Inferior parietal cortex (tissue), 1 donor: ENCODE data around the gene HOXC12.
A peak's percentile ranks its signal among the peaks of the same experiment; 100 is the strongest.

Experiments used
- DNase-seq: peaks from one replicate; pipeline ENCODE4 v3.0.0-alpha.2; 2016; ENCODE audit errors: extremely low spot score

Gene HOXC12

DNA sequence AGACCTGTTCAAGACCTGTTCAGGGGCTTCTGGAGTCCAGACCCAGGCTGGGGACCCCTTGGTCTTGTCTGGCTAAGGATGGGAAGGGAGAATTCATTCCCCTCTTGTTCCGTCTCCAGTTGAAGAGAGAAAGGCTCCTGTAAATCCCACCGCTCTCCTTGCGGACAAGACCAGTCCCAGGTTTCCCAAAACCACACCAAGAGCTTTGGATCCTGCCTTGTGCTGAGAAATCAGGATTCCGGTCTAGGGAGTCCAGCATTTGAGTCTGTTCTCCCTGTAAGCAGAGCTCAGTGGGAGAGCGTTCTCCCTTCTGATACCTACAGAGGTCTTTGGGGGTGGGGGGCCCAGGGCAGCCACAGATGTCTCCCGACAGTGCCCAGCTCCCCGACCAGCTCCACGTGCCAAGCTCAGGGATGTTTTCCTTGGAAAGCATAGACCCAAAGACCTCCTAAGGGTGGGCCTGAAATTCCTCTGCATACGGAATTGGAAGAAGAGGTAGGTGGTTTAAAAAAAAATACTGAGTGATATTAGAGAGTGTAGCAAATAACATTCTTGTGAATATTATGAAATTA lies 14.2 kb upstream of the HOXC12 start:
- DNase-seq: no peak

DNA sequence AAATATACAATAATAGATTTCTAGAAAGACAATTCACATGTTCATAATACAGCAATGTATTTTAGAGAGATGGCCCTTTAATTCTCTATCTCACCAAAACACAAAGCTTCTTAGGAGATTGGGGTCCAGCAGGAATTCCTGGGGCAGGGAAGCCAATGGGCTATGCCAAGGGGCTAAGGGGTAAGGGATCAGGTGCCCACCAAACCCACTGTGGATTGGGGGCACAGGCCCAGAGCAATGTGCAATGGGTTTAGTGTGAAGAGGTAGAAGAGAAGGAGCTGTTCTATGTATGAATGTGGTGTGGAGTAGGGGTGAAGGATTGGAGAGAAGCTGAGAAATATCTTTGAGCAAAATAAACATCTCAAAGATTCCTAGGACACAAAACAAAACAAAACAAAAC lies 13.5 kb upstream of the HOXC12 start:
- no peak for DNase-seq

DNA sequence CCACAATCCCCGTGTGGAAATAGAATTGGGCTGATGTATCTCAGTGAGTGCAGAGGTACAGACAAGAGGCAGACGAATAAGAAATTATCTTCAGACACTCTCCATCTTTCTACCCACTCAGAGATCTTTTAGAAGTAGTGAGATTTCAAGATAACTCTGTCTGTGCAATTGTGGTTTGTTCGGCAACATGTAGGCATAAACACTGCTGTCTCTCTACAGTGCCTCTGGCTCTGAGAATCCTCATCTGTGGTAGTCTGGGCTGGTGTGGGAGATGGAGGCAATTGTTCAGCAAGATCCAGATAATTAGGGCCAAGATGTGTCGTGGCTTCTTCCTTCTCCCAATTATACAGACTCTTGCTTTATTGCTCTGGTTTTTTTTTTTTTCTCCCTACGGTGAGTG lies 13.0 kb upstream of the HOXC12 start:
- DNase-seq: no peak

DNA sequence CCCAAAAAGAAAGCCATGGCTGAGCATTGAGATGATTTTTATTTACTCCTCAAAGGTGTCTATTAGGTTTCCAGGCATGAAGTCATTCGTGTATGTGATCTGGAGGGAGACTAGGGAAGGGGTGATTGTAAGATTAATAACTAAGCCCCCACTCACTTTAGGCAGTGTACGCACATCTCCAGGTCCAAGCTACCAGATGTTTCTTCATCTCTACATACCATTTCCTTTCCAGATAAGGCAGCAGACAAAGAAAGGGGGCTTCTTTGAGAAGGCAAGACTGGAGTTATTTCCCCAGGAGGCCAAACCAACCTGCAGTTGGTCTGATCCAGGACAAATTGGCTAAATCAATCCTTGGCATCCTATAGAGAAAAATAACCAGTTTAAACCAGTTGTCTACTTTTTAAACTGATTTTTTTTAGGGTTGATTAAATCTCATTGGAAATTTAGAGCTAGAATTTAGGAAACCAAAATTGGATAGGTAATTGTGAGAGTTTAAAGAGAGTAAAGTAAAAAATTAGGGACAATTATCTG lies 12.2 kb upstream of the HOXC12 start:
- DNase-seq: no peak

DNA sequence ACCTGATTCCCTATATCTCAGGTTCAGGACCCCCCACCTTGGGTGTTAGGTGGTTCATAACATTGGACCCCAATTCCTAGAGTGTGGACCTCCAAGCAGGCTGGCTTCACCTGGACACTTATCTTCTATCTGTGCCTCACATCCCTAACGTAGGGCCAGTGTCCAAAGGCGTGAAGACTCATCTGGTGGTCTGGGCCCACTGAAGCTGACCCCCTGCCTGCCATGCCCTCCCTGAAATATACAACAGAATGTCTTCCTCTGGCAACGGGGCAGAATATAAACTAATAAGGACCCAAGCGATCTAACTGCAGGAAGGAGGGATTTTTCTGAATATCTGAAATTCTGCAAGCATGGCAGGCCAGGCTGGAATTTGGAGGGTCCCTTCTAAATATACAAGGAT lies 10.5 kb upstream of the HOXC12 start:
- DNase-seq: no peak

DNA sequence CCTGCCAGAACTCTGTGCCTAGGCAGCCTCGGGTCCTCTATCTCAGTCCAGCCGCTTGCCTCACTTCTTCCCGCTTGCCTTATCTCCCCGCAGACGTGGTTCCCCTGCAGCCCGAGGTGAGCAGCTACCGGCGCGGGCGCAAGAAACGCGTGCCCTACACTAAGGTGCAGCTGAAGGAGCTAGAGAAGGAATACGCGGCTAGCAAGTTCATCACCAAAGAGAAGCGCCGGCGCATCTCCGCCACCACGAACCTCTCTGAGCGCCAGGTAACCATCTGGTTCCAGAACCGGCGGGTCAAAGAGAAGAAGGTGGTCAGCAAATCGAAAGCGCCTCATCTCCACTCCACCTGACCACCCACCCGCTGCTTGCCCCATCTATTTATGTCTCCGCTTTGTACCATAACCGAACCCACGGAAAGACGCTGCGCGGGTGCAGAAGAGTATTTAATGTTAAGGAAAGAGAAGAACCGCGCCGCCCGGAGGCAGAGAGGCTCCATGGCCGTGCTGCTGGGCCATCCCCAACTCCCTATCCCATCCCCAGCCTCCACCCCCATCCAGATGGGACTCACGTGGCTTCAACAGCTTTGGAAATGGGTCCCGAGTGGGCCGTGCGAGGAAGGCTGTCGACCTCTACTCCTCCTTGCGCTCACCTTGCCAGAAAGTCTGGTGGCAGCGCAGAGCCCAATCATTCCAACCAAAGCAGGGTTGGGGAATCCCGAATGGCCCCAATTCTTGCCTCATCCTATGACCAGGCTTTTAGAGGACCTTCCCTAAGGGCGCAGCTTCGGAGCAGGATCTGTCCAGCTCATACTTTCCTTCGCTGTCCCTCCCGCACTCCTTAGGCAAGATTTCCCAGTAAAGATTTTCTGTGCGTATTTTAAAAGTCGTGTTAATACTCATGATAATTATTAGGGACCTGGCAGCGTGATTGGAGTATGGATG lies 9.5 kb upstream of the HOXC12 start:
- no peak for DNase-seq

DNA sequence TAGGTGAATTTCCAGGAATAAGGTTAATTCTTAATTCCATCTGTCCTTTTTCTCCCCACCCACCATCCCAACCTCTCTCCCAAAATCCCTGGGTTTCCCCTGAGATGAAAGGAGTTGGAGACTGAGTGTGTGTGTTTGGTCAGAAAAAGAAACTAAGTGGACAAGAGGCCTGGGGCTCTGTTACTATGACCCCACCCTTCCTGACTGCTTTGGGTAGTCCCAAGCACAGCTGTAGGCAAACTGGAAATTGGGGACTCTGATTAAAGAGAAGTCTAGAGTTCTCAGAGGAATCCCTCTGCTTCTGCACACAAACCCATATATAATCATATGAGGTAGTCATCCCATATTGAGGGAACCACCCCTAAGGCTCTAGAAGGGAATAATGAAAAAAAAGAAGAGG lies 7.0 kb upstream of the HOXC12 start:
- DNase-seq: no peak

DNA sequence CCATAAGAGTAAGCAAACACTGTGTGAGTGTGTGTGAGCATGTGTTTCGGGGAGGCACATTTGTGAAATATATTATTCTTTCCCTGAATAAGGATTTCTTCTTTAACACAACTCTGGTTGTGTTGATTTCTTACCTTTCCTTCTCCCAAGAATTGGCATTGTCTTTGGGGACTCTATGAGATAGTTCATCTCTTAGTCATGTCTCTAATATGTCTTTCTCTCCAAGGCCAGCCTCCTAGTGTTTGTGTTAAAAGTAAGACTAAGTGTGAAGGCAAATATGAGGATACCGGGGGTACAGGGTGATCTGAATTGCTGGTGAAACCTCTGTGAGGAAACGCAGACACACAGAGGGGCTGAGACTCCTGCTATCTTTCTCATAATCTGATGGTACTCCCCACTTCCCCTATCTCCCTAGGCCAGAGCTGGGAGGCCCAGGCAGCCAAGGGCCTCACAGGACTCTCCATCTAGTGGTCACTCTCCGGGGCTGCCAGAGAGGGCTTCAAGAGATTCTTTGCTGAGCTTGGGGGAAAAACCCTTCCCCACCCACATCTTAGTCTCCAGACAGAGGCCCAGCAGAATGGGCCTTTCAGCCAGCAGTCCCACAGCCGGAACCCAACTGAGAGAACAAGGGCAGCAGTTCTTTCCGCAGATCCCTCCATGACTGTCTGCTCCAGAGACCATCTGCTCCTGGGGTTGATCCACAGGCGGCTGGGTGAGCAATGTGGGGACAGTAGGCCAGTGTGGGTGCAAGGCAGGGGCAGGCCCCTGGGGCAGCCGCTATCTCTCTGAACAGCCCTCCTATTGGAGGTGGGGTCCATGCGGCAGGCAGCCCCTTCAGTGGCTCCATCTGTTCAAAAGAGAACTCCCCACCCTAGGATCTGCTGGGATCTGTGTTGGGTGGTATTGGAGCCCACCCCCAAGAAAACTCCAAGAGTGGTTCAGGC lies 5.8 kb upstream of the HOXC12 start:
- DNase-seq: peak; percentile 9

DNA sequence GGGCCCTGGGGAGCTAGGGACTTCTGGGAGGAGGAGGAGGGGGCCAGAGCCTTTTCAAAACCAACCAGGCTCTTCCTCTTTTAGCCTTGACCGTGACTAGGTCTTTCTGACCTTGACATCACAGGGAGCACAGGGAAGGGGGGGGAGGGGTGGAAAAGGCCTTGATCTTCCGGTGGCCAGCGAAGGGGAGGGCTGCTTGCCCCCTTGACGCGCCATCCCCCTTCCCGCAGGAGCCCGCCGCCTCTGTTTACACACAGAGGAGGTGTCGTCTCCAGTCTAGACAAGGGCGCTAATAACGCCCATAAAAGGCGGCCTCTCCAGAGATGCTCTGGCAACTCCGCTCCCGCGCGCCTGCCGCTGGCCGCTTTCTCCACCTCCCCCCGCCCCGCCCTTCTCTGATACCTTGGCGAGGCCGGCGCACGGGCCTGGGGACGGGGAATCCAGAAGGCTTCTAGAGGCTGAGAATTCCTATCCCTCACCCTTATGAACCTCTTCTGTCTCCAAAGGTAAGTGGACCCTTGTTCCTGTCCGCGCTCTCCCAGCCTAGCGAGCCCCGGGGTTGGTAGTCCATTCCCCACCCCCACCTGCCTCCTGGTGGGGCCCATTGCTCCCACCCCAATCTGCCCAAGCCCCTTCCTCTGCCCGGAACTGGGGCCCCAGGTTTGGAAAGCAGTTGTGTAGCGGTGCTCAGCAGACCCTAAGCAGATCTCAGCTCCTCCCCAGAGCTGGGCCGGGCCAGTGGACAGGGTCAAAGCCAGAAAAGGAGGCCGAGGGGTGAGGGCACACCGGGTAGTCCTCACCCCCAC lies 4.9 kb upstream of the HOXC12 start:
- DNase-seq: no peak

DNA sequence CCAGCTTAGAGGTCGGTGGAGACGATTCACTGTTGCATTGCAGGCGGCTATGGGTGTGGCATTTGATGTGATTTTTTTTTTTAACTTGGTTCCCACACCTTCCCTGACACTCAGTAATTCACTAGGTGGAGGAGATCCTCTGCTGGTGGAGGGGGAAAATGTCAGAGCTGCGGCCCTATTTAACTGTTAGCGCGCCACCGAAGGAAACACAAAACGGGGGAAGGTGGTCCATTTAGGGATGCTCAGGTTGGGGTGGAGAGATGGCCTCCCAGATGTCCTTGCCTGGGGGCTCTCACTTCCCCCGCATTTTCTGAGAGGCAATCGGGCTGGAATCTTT lies 4.3 kb upstream of the HOXC12 start:
- no peak for DNase-seq

DNA sequence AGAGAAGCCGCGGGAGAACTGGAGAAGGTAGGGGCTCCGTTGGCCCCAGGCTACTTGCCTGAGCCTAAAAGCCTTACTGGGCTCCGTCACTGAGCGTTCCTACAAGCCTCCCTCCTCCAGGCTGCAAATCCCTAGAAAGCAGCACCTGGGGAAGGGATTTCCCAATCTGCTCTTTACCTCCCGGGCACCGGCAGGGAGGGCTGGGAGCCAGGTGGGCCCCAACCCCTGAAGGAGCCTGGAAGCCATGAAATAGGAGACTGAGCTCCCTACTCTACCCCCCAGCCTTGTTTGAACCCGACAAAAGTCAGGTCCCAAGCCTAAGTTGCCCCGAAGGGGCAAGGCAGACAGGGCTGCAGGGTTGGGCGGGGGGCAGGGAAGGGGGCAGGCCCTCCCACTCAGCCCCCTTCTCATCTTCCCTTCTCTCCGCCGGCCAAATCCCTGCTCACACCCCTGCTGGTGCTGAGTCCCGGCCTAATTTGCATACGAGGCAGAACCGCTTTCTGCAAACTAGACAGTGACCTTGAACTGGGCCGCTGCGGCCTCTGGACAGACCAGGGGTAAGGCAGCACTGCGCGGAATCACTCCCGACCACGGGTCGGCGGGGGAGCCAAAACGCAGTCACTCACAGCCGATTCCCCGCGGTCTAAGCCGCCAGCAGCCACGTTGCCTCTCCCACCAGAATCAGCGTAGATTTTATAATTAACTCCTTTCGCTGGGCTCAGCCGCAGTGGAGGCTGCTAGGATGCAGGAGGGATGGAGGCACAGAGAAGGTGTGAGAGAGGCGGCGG lies 3.7 kb upstream of the HOXC12 start:
- DNase-seq: no peak

DNA sequence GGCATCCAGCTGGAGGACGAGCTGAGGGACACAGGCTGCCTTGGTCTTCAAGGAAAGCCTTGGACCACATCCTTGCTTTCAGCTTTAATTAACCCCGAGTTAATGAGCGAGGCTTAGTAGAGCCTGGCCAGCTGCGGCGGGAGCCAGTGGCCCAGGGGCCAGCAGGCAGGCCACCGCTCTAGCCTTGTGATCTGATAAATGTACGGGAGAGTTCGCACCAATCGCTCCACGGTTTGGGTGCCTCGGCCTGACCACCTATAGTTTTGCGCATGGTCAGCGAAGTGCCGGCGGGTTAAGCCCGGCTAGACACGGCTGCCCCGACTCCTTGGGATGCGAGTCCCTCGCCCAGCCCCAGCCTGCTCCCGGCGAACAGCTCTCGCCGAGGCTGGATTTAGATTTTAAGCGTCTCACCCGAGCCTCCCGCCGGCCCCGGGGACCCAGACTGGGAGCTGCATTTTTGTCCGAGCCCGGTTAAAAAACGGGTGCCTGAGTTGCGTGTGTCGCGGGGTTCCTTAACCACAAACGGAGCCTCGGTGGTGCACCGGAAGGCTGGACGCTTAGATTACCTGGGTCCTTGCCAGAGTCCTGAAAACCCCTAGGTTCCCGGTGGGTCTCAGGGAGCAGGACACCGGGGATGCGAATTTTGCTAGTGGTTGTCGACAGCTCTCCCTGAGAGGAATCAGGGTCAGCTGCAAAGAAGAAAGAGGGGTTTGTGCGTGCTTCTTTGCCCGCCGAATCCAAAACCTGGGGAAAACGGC lies 2.9 kb upstream of the HOXC12 start:
- no peak for DNase-seq

DNA sequence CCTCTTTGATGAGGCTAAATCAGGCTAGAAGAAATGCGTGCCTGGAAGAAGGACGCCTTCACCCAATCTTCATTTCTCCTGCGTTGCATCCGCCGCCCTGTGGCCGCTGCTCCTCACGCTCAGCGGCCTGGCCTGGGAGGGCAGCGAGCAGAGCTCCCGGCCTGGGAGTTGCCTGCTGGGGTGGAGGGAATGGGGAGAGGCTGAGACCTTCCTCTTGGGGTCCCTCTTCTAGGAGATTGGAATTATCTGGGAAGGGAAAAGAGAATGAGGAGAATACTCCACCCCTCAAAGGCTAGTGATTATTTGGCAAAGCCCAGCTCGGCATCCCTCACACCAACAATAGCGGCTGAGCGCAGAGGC lies 2.4 kb upstream of the HOXC12 start:
- no peak for DNase-seq

DNA sequence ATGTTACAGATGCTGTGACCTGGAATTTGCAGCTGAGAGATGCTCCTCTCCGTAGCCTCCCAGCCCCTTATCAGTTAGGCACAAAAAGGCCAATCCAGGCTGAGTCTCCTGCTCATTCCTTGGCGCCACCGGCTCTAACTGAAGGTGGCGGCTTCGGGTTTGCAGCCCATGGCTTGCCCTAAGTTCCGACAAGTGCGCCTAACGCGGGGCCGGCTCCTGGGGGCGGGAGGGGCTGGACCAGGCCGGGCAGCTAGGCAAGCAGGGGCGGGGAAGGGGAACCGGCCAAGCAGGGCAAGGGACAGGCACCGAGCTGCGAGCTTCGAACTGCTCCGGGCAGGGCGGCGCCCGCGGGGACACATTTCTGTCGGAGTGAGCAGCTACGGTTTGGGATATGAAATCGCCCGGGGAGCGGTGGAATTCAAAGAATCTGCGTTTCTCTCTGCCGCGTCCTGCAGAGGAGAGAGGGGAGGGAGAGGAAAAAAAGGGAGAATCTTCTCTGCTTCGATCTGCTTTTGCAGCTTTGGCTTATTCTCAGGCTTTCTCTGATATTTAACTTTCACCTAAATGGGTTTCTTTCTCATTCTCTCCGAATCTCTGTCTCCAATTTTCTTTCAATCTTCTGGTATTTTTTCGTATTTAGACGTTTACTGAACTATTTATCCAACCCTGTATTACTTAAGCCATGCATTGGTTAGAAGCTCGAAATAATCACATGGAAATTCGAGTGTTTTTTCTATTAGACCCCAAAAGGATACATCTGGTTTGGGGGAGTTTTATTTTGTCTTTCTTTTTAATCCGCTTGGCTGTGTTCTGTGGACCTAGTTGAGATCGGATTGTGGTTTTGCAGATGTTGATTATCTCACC lies 1.6 kb upstream of the HOXC12 start:
- no peak for DNase-seq

DNA sequence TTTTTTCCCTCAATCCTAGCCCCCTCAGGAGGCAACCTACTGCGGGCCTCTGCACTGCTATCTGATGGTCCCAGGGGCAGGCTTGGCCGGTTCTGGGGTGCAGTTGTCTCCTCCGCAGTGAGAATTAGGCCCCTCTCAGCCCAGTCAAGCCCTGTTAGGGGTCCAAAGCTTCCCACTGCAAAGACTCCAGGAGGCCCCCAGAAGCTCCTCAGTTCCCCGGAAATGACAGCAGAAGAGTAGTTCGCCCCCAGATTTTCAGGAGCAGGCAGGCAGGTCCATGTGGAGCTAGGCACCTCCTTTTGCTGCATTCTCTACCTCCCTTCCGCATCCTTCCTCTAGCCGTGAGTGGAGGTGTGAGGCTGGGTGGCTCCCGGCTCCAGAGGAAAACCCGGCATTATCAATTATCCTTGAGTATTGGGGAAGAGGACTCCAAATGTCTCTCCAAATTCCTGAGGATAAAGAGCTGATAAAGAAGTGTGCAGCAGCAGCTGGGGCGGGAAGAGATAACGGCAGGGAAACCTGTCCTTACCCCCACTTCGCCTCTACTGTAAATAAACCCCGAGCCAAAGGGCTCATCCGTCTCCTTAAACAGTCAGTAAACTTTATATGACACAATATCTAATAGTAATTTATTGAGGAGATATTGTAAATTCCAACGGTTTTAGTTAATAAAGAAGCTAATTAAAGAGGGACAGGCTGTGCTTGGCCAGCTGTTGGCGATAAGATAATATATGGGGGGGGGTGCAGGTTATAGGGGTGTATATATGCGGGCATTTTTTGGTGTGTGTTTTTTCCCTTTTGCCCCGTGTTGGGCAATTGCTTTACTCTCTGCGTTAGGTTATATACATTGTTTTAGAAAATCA lies 641 bp upstream of the HOXC12 start:
- DNase-seq: no peak

DNA sequence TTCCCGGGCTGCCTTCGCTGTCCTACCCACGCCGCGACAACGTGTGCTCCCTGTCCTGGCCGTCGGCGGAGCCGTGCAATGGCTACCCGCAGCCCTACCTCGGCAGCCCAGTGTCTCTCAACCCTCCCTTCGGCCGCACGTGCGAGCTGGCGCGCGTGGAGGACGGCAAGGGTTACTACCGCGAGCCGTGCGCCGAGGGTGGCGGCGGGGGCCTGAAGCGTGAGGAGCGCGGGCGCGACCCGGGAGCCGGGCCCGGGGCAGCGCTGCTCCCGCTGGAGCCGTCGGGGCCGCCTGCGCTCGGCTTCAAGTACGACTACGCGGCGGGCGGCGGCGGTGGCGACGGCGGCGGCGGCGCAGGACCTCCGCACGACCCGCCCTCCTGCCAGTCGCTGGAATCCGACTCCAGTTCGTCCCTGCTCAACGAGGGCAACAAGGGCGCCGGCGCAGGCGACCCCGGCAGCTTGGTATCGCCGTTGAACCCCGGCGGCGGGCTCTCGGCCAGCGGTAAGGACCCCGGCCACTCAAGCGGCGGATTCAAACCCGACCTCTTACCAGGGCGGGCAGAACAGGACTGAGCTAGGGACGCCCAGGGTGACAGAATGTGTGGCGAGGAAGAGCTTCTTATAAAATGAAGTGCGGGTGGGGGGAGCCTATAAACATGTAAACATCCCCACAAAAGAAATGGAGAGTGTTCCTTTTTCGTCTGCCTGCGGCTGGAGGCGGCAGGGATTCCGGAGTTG lies 503 bp downstream of the HOXC12 start:
- DNase-seq: no peak

DNA sequence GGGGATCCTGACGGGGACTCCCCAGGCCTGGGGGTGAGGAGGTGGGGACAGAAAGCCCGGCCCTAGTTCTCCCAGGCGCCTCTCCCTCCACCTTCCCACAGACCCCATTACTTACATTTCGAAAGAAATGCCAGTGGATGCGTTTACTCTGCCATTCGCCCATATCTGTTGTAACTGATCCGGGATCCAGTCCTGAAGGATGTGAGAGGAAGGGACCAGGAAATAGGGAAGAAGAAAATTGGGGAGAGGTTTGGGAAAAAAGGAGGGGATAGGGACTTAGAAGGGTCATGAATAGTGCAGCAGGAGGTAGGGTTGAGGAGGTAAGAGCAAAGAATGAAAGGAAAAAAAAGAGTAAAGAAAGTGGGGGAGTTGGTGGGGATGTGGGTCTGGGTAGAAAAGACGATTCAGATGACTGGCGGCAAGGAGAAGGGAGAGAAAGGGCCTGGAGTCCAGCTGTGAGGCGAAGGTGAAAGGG lies 1.1 kb downstream of the HOXC12 start:
- DNase-seq: no peak
